HG02884 (cell line): ENCODE measurements around the gene ANKRD40CL.
"Not testable (repeated sequence)": the region's sequence is repeated elsewhere in the genome, so short reads cannot be mapped to it uniquely, and the experiment has no call there.

Experiments used
- ATAC-seq: cut with Tn5 transposase; IDR thresholded peaks from one replicate; pipeline ENCODE4 v1.9.1; 2021; ENCODE audit warnings: mild to moderate bottlenecking, moderate library complexity; ENCODE audit not compliant: unreplicated experiment

Gene ANKRD40CL

GRCh38 chr17:50763716-50764475 lies 3.4 kb downstream of the ANKRD40CL start:
- ATAC-seq = no peak

DNA sequence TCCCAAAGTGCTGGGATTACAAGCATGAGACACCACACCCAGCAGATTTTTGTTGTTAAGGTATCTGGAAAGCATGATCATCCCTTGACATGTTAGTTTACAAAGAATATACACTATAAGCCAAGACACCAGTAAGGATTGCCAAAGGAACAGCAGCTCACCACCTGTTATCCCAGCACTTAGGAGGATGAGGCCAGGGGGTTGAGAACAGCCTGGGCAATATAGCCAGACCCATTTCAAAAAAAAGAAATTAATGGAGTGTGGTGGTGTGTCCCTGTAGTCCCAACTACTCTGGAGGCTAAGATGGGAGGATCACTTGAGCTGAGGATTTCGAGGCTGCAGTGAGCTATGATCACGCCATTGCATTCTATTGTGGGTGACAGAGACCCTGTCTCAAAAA lies 5.1 kb downstream of the ANKRD40CL start:
- no peak for ATAC-seq

- no peak for ATAC-seq
Measured at GRCh38 chr17:50758989-50759544, 8.3 kb downstream of the ANKRD40CL start.

- ATAC-seq = no peak
Measured at GRCh38 chr17:50758524-50758923, 8.8 kb downstream of the ANKRD40CL start.

- no peak for ATAC-seq
Measured at GRCh38 chr17:50754521-50754920, 12.8 kb downstream of the ANKRD40CL start.

- ATAC-seq = no peak
Measured at GRCh38 chr17:50749245-50749644, 18.1 kb downstream of the ANKRD40CL start.

DNA sequence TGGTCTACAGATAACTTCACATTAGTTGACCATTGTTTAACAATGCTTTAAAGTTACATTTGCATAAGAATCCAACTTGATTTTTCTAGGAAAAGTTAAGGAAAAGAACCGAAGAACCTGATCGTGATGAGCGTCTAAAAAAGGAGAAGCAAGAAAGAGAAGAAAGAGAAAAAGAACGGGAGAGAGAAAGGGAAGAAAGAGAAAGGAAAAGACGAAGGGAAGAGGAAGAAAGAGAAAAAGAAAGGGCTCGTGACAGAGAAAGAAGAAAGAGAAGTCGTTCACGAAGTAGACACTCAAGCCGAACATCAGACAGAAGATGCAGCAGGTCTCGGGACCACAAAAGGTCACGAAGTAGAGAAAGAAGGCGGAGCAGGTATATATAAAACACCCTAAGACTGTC lies 21.7 kb downstream of the ANKRD40CL start:
- no peak for ATAC-seq

- no peak for ATAC-seq
Measured at GRCh38 chr17:50739098-50739497, 28.2 kb downstream of the ANKRD40CL start.

DNA sequence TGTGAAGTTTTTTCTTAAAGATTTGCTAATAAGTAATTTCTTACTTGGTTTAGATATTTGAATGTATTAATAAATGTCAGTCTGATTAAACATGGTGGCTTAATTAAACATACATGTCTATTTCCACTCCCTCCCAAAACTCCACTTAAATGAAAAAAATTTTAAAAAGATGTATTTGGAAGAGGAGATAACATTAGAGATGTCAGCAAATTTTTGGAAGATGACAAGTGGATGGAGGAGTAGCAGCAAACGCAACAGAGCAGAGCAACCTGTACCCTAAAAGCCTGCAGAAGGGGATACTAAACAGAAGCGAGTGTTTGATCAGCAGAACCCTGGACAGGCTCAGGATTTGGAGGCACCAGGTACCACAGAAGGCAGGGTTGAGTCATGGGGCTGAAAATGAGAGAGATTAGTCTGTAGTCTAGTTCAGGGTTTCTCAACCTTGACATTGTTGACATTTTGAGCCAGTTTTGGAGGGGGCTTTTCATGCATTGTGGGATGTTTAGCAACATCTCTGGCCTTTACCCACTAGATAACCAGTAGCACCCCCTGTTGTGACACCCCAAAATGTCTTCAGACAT lies 30.1 kb downstream of the ANKRD40CL start:
- ATAC-seq = no peak

DNA sequence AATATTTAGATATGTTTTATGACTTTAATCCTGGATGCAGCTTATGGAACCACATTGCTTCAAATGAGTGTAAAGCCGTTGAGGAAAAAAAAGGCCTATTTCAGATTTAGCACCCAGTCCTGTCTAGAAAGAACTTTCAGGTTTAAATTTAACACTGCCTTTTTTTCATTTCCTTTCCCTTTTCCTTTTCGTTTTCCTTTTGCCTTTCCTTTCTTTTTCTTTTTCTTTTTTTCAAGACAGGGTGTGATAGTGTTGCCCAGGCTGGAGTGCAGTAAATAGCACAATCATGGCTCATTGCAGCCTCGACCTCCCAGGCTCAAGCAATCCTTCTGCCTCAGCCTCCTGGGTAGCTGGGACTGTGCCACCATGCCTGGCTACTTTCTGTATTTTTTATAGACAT lies 32.0 kb downstream of the ANKRD40CL start:
- ATAC-seq = no peak

DNA sequence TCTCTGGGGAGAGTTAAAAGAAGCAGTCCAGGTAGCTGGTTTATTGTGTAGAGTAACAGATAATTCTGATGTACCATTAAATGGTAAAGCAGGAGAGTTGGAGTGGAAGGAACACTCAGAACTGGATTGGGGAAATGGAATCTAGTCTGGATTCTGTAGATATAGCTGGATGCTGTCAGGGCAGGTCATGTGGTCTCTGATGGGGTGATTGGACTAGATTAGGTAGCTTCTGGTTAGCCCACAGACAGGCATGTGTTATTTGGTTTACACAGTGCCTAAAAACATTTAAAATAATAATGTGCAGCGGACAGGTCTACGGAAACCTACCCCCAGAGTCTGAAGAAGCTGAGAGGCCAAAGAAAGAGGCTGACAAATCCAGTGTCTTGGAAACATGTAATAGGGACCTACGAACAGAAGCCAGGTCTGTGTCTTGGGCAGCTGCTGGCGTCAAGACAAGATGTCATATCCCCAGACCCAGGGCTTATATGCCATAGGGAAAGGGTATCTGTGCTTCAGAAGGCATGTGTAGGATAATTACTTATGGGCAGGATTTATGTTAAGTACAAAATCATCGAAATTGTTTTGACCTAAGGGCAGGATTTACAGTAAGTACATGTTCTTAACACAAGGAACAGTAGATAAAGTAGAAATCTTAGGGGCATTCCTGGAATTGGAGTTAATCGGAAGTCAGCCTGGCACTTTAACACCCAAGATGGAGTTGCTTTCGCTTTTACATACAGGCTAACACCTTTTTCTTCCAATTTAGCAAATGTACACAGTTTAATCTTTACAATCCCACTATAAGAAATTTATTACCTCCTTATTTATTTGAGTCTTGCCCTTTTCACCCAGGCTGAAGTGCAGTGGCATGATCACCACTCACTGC lies 35.5 kb downstream of the ANKRD40CL start:
- no peak for ATAC-seq

- ATAC-seq = no peak
Measured at GRCh38 chr17:50728881-50729765, 38.2 kb downstream of the ANKRD40CL start.

GRCh38 chr17:50728112-50728429 lies 39.2 kb downstream of the ANKRD40CL start:
- no peak for ATAC-seq

DNA sequence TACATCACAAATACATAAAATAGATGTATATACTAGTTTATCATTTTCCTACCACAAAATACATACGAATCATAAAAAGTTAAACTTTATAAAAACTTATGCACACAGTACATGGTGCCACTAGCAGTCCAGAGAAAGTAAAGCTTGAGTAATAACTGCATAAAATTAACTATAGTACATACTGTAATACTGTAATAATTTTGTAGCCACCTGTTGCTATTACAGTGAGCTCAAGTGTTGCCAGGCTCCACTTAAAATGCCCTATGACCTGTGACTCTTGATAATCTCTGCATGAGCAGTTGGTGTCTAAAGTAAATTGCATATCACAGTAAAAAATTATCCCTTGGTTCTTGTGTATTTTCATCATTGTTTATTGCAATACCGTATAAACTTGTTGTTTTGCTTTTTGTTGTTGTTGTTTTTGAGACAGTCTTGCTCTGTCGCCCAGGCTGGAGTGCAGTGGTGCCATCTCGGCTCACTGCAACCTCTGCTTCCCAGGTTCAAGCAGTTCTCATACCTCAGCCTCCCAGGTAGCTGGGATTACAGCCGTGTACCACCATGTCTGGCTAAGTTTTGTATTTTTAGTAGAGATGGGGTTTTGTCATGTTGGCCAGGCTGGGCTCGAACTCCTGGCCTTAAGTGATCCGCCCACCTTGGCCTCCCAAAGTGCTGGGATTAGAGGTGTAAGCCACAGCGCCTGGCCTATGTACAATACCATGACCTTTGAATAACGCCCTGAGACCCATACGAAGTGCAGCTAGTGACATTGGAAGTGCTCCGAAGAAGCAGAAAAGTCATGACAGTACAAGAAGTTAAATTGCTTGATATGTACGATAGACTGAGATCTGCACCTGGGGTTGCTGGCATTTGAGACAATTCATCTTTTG lies 41.3 kb downstream of the ANKRD40CL start:
- ATAC-seq = no peak

GRCh38 chr17:50724622-50725021 lies 42.7 kb downstream of the ANKRD40CL start:
- not testable (repeated sequence) for ATAC-seq

GRCh38 chr17:50722746-50723145 lies 44.6 kb downstream of the ANKRD40CL start:
- ATAC-seq = no peak

DNA sequence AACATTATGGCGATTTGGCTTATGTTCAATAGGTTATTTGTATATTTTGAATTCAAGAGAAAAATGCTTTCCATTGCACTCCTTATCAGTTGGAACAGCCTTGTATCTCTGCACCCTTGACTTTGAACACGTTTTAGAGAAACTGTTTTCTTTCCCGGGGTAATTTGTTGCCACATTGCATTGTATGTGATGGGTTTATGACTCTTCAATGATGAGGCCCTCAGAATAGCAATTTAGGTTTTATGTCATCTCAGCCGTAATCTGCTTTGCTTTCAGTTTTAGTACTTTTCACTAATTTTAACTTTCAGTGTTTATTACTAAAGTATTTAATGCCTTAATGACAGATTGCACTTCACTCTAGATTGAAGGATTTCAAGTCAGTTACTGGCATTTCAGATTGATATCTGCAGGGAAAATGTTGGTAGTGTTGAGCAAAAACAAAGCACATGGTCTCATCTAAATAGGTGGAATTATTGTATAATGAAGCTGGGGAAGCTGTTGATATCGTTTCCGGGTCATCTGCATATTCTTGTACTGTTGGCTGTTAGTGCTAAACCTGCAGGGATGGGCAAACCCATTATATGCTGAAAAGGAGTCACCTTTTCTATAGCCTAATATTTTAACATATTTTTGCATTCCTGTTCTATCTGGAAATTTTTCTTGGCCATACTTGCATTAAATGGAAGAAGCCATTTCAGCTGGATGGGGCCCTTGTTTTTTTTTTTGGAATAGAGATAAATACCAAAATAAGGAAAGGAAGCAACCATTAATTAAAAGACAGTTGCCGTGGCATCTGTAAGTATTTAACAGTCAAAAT lies 45.9 kb downstream of the ANKRD40CL start:
- no peak for ATAC-seq

DNA sequence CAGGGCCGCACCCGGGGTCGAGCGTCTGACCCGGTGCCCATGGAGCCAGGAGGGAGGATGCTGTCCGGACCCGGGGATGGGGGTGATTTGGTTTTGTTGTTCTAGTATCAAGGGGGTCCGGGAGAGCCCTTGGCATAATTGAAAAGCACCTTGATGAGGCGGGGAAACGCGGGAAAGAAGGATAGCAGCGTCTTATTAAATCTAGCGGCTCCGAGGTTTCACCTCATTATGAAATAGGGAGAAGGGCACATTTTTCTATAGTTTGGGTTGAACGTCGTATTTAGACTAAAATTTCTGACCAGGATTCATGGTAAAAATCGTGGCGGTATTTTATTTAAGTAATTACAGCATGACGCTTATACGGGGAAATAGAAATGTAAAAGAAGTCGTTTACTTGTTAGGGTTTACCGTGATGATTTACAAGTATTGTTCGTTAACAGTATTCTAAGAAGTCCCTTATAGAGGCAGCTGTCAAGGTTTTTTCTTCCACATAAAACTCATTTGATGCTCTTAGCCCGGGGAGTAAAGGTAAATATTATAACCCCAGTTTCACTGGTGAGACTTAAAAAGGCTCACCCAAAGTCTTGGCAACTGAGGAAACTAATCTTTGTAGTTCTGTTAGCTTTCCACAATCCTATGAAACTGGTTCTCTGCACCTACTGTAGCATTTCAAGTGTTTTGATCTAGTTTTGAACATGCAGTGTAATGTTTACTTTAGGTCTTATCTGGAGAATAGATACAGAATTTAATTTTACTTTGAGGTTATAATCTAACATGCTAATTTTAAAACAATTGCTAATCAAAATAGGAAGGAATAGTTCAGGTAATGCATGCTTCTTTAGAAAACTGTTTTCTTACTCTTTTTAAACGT lies 47.2 kb downstream of the ANKRD40CL start:
- ATAC-seq = no peak
